Measurements from ENCODE around the gene SMIM1. TPM values are rescaled to one million over a fixed set of nuclear protein-coding genes. Genes with fewer than 3 reads are reported as not detected.
"Not testable (repeated sequence)": the region's sequence is repeated elsewhere in the genome, so short reads cannot be mapped to it uniquely, and the experiment has no call there.

SMIM1 gene
- total and polyA plus RNA-seq, 2 experiments from 2014 or later: 3.2 to 7.2 TPM

DNA sequence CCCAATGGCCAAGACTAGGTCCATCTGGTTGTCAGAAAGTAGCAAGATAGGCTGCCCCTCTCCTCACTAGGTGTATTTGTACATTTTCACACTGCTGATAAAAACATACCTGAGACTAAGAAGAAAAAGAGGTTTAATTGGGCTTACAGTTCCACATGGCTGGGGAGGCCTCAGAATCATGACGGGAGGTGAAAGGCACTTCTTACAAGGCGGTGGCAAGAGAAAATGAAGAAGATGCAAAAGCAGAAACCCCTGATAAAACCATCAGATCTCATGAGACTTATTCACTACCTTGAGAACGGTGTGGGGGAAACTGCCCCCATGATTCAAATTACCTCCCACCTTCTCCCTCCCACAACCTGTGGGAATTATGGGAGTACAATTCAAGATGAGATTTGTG lies 28.2 kb downstream of the SMIM1 start:
- not testable (repeated sequence) for H4K20me1 ChIP-seq (replicated peaks; ENCODE audit: insufficient read depth); H3K36me3 Mint-ChIP-seq (ENCODE audit: low read depth); H3K4me3 ChIP-seq; H3K9me2 ChIP-seq (ENCODE audit: insufficient read depth); H3K4me3 Mint-ChIP-seq; H3K27me3 ChIP-seq (ENCODE audit: insufficient read depth); H3K4me1 Mint-ChIP-seq; H3K27ac Mint-ChIP-seq; H2AFZ ChIP-seq; H3K4me1 ChIP-seq (ENCODE audit: insufficient read depth); H3F3A ChIP-seq (replicated peaks; ENCODE audit: low read depth); DNase-seq (ENCODE audit: low spot score); H3K79me2 ChIP-seq (replicated peaks; ENCODE audit: insufficient read depth); H3K27me3 Mint-ChIP-seq (ENCODE audit: insufficient read depth, low read depth, poor library complexity); H3K4me2 ChIP-seq; H3K36me3 ChIP-seq (ENCODE audit: insufficient read depth); H3K27ac ChIP-seq (ENCODE audit: low read depth); ATAC-seq
- peaks cover 21% of the 10 kb centered on the region for H3K9me3 Mint-ChIP-seq

DNA sequence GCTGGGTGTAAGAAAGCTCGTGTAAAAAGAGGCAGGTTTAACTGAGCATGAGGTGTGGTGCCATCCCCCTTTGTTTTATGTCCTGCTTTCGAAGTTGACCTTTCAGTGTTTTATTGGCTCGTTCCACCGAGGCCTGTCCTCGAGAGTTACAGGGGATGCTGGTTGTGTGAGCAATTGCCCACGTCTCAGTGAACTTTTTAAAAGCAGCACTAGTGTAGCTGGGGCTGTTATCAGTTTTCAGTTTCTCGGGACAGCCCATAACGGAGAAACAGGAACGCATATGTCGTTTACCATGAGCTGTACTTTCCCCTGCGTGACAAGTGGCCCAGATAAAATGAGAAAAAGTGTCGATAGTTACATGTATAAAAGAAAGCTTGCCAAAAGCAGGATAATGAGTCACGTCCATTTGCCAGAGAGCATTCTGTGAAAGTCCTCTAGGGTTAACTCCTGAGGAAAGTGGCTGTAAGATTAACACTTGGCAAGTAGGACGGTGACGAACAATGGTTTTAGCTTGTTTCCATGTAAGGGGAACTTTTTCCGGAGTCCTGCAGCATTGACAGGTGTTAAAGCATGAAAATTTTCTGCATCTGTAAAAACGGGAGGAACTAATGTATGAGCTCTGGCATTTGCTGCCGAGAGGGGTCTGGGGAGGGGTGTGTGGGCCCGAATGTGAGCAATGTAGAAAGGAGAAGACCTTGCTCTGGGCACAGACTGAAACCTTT lies 31.5 kb downstream of the SMIM1 start:
- no peaks in the 10 kb centered on the region for H3K27me3 ChIP-seq (ENCODE audit: insufficient read depth)
- H3K9me2 ChIP-seq (ENCODE audit: insufficient read depth): no peaks in the 10 kb centered on the region
- H3K4me2 ChIP-seq: no peak overlapping the region
- H3K4me3 Mint-ChIP-seq: no peak overlapping the region
- peaks cover 3% of the 10 kb centered on the region for H3K27me3 Mint-ChIP-seq (ENCODE audit: insufficient read depth, low read depth, poor library complexity)
- H3K4me3 ChIP-seq: no peak overlapping the region
- H3K9me3 Mint-ChIP-seq: peaks cover 51% of the 10 kb centered on the region
- no peaks in the 10 kb centered on the region for H3K36me3 ChIP-seq (ENCODE audit: insufficient read depth)
- H3K79me2 ChIP-seq (replicated peaks; ENCODE audit: insufficient read depth): no peaks in the 10 kb centered on the region
- DNase-seq (ENCODE audit: low spot score) (no peak), ATAC-seq (no peak)
- H3F3A ChIP-seq (replicated peaks; ENCODE audit: low read depth): no peaks in the 10 kb centered on the region
- H3K27ac ChIP-seq (ENCODE audit: low read depth): no peak overlapping the region
- no peaks in the 10 kb centered on the region for H4K20me1 ChIP-seq (replicated peaks; ENCODE audit: insufficient read depth)
- H2AFZ ChIP-seq: no peak overlapping the region
- no peaks in the 10 kb centered on the region for H3K4me1 ChIP-seq (ENCODE audit: insufficient read depth)
- H3K4me1 Mint-ChIP-seq: no peaks in the 10 kb centered on the region; the same call in 1 of the 3 replicates
- H3K27ac Mint-ChIP-seq: no peak overlapping the region
- peaks cover 13% of the 10 kb centered on the region for H3K36me3 Mint-ChIP-seq (ENCODE audit: low read depth)
- TF ChIP-seq, protein P1, sequence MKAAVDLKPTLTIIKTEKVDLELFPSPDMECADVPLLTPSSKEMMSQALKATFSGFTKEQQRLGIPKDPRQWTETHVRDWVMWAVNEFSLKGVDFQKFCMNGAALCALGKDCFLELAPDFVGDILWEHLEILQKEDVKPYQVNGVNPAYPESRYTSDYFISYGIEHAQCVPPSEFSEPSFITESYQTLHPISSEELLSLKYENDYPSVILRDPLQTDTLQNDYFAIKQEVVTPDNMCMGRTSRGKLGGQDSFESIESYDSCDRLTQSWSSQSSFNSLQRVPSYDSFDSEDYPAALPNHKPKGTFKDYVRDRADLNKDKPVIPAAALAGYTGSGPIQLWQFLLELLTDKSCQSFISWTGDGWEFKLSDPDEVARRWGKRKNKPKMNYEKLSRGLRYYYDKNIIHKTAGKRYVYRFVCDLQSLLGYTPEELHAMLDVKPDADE (IDR thresholded peaks at IDR 0.05): no peak
- TF ChIP-seq, protein P2, sequence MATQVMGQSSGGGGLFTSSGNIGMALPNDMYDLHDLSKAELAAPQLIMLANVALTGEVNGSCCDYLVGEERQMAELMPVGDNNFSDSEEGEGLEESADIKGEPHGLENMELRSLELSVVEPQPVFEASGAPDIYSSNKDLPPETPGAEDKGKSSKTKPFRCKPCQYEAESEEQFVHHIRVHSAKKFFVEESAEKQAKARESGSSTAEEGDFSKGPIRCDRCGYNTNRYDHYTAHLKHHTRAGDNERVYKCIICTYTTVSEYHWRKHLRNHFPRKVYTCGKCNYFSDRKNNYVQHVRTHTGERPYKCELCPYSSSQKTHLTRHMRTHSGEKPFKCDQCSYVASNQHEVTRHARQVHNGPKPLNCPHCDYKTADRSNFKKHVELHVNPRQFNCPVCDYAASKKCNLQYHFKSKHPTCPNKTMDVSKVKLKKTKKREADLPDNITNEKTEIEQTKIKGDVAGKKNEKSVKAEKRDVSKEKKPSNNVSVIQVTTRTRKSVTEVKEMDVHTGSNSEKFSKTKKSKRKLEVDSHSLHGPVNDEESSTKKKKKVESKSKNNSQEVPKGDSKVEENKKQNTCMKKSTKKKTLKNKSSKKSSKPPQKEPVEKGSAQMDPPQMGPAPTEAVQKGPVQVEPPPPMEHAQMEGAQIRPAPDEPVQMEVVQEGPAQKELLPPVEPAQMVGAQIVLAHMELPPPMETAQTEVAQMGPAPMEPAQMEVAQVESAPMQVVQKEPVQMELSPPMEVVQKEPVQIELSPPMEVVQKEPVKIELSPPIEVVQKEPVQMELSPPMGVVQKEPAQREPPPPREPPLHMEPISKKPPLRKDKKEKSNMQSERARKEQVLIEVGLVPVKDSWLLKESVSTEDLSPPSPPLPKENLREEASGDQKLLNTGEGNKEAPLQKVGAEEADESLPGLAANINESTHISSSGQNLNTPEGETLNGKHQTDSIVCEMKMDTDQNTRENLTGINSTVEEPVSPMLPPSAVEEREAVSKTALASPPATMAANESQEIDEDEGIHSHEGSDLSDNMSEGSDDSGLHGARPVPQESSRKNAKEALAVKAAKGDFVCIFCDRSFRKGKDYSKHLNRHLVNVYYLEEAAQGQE (IDR thresholded peaks at IDR 0.05; ENCODE audit: unreplicated experiment): no peak
- TF ChIP-seq STAT1 (IDR thresholded peaks at IDR 0.05; ENCODE audit: unreplicated experiment) (no peak), EZH2 (IDR thresholded peaks at IDR 0.05; ENCODE audit: low read depth, unreplicated experiment) (no peak), EZH2phosphoT487 (IDR thresholded peaks at IDR 0.05; ENCODE audit: unreplicated experiment) (no peak), ZNF114 (CRISPR knock-in tag; IDR thresholded peaks at IDR 0.05) (no peak), NANOG (IDR thresholded peaks at IDR 0.05; ENCODE audit: borderline replicate concordance) (no peak), CREB1 (CRISPR knock-in tag; IDR thresholded peaks at IDR 0.05; ENCODE audit: low read depth) (no peak), JUNB (IDR thresholded peaks at IDR 0.05; ENCODE audit: unreplicated experiment) (no peak)
- TF ChIP-seq, protein P3, sequence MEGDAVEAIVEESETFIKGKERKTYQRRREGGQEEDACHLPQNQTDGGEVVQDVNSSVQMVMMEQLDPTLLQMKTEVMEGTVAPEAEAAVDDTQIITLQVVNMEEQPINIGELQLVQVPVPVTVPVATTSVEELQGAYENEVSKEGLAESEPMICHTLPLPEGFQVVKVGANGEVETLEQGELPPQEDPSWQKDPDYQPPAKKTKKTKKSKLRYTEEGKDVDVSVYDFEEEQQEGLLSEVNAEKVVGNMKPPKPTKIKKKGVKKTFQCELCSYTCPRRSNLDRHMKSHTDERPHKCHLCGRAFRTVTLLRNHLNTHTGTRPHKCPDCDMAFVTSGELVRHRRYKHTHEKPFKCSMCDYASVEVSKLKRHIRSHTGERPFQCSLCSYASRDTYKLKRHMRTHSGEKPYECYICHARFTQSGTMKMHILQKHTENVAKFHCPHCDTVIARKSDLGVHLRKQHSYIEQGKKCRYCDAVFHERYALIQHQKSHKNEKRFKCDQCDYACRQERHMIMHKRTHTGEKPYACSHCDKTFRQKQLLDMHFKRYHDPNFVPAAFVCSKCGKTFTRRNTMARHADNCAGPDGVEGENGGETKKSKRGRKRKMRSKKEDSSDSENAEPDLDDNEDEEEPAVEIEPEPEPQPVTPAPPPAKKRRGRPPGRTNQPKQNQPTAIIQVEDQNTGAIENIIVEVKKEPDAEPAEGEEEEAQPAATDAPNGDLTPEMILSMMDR (conservative IDR thresholded peaks at IDR 0.05; ENCODE audit: low read depth in 2 of 2): no peak

Measured in GM23338 (cell line).